ENCODE results near the gene CADPS.

DNA sequence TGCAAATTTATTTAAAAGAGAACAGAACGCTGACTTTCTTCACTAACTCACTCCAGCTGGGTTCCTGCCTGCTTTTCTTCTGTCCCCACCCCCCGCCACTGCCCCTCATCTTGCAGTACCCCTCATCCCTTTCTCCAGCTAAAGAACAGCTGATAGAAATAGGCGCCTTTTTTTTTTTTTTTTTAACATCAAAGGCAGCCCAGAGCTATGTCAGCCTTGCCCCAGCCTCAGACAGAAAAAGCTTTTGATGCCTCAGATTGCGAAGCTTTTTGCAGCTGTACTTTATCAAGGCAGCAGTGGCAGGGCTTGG, 1.8 kb downstream of the CADPS start:
- TF ChIP-seq, protein P1, sequence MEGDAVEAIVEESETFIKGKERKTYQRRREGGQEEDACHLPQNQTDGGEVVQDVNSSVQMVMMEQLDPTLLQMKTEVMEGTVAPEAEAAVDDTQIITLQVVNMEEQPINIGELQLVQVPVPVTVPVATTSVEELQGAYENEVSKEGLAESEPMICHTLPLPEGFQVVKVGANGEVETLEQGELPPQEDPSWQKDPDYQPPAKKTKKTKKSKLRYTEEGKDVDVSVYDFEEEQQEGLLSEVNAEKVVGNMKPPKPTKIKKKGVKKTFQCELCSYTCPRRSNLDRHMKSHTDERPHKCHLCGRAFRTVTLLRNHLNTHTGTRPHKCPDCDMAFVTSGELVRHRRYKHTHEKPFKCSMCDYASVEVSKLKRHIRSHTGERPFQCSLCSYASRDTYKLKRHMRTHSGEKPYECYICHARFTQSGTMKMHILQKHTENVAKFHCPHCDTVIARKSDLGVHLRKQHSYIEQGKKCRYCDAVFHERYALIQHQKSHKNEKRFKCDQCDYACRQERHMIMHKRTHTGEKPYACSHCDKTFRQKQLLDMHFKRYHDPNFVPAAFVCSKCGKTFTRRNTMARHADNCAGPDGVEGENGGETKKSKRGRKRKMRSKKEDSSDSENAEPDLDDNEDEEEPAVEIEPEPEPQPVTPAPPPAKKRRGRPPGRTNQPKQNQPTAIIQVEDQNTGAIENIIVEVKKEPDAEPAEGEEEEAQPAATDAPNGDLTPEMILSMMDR (conservative IDR thresholded peaks at IDR 0.05): 0 out of 2 replicates have a peak, but pooled peaks have one; percentile 16
- no peak for TF ChIP-seq ZFX (IDR thresholded peaks at IDR 0.05)
